NCI-H460 (cell line): ENCODE measurements around the gene CNN2. TPM values are rescaled to one million over a fixed set of nuclear protein-coding genes. Genes with fewer than 3 reads are reported as not detected.
"Not testable (repeated sequence)": the region's sequence is repeated elsewhere in the genome, so short reads cannot be mapped to it uniquely, and the experiment has no call there.

ENCODE experiments used
- DNase-seq: peaks from one replicate; pipeline ENCODE4 v3.0.0-alpha.2; 2016; ENCODE audit warnings: low read depth; ENCODE audit errors: extremely low read depth
- total RNA-seq: library from RNA; depleted of rRNA; stranded (reverse); fragments of >200 nt; shearing (Covaris generic); gene quantifications from 2 replicates; pipeline ENCODE4 v1.2.3, GENCODE V29; 2014

Gene CNN2
- total RNA-seq, 1 experiment from 2014 or later: 22.2 TPM

- not testable (repeated sequence) for DNase-seq
Measured at GRCh38 chr19:1025080-1025479, 1.3 kb upstream of the CNN2 start.

GRCh38 chr19:1026783-1027649 lies 608 bp downstream of the CNN2 start:
- no peak for DNase-seq

- DNase-seq: no peak
Measured at GRCh38 chr19:1027650-1028061, 1.2 kb downstream of the CNN2 start.

- DNase-seq: no peak
Measured at GRCh38 chr19:1028062-1028926, 1.9 kb downstream of the CNN2 start.

- DNase-seq: no peak
Measured at GRCh38 chr19:1032264-1032867, 6.0 kb downstream of the CNN2 start.

GRCh38 chr19:1035998-1036621 lies 9.7 kb downstream of the CNN2 start:
- no peak for DNase-seq

GRCh38 chr19:1037621-1038064 lies 11.2 kb downstream of the CNN2 start:
- no peak for DNase-seq

- DNase-seq: no peak
Measured at GRCh38 chr19:1038978-1039645, 12.7 kb downstream of the CNN2 start.

- DNase-seq: peak; percentile 91
Measured at GRCh38 chr19:1039646-1040475, 13.5 kb downstream of the CNN2 start, which contains the start of gene ABCA7. ABCA7 (plus strand) TSS chr19:1040107; CDS start chr19:1041362, 1,255 bp downstream.

- peak; percentile 88 for DNase-seq
Measured at GRCh38 chr19:1040476-1041271, 14.3 kb downstream of the CNN2 start.

GRCh38 chr19:1041272-1041834 lies 14.9 kb downstream of the CNN2 start:
- no peak for DNase-seq

- DNase-seq: peak; percentile 94
Measured at GRCh38 chr19:1041835-1042685, 15.7 kb downstream of the CNN2 start.

- DNase-seq: peak; percentile 38
Measured at GRCh38 chr19:1042689-1043511, 16.5 kb downstream of the CNN2 start.

GRCh38 chr19:1045247-1045603 lies 18.8 kb downstream of the CNN2 start:
- DNase-seq: peak; percentile 63

- DNase-seq: no peak
Measured at GRCh38 chr19:1046117-1046626, 19.8 kb downstream of the CNN2 start.
